ENCODE data around the gene OTOG.

OTOG gene

DNA sequence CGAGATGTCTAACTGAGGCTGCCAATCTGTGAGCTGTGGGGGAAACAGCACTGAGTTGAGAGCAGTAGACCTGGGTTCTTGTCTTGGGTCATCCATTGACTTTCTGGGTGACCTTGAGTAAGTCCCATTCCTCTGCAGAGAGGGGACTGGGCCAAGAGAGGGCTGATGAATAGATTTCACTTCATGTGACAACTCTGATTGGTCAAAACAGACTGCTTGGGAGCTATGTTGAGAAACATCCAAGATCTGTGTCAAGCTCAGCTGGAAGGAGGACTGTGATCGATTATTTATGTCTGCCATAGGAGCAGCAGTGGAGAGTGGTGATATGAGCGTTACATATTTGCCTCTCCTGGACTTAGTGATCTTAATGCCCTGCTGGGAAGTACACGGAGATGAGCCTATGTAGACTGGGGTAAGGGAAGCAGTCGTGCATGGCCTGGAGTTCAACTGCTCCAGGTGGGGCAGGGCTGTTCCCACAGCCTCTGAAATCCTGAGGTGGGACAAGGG lies 47.7 kb downstream of the OTOG start:
- H3K27ac ChIP-seq, result no peak overlapping the region
- no peak for TF ChIP-seq ZFX (IDR thresholded peaks at IDR 0.05; ENCODE audit: borderline replicate concordance)
- no peak for TF ChIP-seq CTCF (IDR thresholded peaks at IDR 0.05)

DNA sequence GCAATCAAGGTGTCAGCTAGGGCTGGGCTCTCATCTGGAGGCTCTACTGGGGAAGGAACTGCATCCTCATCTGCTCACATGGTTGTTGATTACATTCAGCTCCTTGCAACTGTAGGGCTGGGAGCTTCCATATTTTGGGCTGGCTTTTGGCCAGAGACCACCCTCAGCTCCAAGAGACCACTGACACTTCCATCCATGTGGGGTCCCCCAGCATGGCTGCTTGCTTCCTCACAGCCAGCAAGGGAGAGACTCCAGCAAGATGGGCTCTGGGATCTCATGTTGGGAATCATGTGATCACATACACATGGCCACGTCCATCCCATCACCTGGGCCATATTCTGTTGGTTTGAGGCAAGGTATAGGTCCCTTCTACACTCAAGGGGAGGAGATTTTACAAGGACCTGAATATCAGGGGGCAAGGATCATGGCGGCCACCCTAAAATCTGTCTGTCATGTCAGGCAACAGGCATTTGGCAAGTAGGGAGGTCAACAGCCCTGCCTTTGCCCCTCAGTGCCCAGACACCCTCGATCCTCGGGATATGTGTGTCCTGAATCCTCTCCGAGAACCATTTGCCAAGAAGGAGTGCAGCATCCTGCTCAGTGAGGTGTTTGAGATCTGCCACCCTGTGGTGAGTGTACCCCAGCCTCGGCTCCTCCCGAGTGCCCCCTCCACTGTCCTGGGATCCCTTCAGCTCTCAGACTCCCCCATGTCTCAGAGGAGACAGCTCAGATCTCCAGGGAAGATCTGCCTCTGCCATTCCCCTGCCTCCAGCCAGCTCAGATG lies 48.7 kb downstream of the OTOG start:
- TF ChIP-seq ZFX (IDR thresholded peaks at IDR 0.05; ENCODE audit: borderline replicate concordance) (no peak), CTCF (IDR thresholded peaks at IDR 0.05) (no peak)
- no peak overlapping the region for H3K27ac ChIP-seq

GRCh38 chr11:17596310-17596669 lies 49.2 kb downstream of the OTOG start:
- TF ChIP-seq CTCF (IDR thresholded peaks at IDR 0.05) (no peak), ZFX (IDR thresholded peaks at IDR 0.05; ENCODE audit: borderline replicate concordance) (no peak)
- H3K27ac ChIP-seq, result no peak overlapping the region

DNA sequence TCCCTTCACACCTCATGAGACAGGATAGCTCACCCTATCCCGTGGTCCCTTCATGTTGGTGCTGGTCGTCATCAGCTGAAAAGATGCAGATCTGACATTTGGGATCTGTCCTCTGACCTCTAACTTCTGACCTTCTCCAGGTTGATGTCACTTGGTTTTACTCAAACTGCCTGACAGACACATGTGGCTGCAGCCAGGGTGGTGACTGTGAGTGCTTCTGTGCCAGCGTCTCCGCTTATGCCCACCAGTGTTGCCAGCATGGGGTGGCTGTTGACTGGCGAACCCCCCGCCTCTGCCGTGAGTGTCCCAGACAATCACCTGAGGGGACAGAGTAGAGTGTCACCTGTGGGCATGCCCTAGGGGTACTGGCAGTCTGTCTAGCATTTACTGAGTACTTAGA lies 49.7 kb downstream of the OTOG start:
- no peak overlapping the region for H3K27ac ChIP-seq
- TF ChIP-seq CTCF (IDR thresholded peaks at IDR 0.05), result no peak
- no peak for TF ChIP-seq ZFX (IDR thresholded peaks at IDR 0.05; ENCODE audit: borderline replicate concordance)

GRCh38 chr11:17597770-17598169 lies 50.7 kb downstream of the OTOG start:
- TF ChIP-seq ZFX (IDR thresholded peaks at IDR 0.05; ENCODE audit: borderline replicate concordance) (no peak), CTCF (IDR thresholded peaks at IDR 0.05) (no peak)

DNA sequence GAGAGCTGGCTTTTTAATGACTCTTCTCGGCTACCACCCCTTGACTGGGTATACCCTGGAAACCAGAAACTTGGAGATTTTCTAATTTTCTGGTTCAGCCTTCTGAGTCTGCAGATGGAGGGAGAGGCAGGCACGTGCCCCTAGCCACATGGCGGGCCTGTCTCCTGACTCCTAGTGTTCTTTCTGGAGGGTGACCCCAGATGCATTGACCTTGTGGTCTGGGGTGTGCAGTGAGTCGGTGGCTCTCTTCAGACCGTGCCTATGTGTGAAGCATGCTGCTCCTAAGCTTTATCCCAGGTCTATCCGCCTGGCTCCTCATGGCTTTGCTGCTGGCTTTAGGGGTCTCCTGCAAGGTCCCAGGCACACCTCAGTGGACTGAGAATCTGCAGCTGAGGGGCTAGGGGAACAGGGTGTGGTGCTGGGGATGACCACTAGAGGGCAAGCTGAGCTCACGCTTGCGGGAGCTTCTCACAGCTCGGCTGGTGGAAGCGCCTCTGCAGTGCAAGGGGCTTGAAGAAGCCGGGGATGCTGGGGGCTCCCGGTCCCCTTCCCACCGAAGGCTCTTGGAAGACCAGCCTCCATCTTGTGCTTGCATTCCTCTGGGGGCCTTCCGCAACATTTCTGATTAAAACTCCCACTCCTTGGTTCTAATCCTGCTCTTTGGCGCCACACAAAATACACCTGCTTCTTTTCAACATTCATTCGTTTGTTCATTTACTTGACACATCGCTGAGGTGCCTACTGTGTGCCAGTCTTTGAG lies 51.8 kb downstream of the OTOG start:
- H3K27ac ChIP-seq, result no peak overlapping the region

More at GRCh38 chr11:17597770-17598169, 50.7 kb downstream of the OTOG start:
- H3K27ac ChIP-seq, result no peak overlapping the region

More for the DNA sequence above, 51.8 kb downstream of the OTOG start:
- TF ChIP-seq CTCF (IDR thresholded peaks at IDR 0.05) (peak; percentile 94), ZFX (IDR thresholded peaks at IDR 0.05; ENCODE audit: borderline replicate concordance) (no peak)

All from 22Rv1 (cell line).